IMR-90 (cell line): ENCODE data around the gene TMC3. TPM values are rescaled to one million over a fixed set of nuclear protein-coding genes. Genes with fewer than 3 reads are reported as not detected.

Source experiments
- ATAC-seq: fragments of 200-7000 bp; cut with Tn5 transposase; 2 replicates; pipeline ENCODE4 v1.9.1; 2020; ENCODE audit warnings: low read depth, mild to moderate bottlenecking, moderate library complexity
- BruUV-seq: library from RNA; stranded (reverse); fragments of 400-500 nt; replicated peaks from 2 replicates; lab custom pipeline; 2021; lab: Mats Ljungman, UMichigan
- CTCF ChIA-PET: fragments of 300-600 bp; formaldehyde crosslinking; extraction: SDS; loops from one replicate; lab custom pipeline; 2021; ENCODE audit warnings: antibody characterized with exemption; lab: Yijun Ruan, JAX
- POLR2A ChIA-PET: fragments of 300-600 bp; sonication (Branson Sonifier 250); formaldehyde crosslinking; loops from one replicate; lab custom pipeline; 2022; ENCODE audit warnings: antibody characterized with exemption; ENCODE audit not compliant: unreplicated experiment; lab: Charles Lee
- DNase-seq: peaks from one replicate; pipeline ENCODE4 v3.0.0; 2013
- H2AFZ ChIP-seq: replicated peaks from 2 replicates; pipeline ENCODE3; 2013; ENCODE audit warnings: low read length, mild to moderate bottlenecking; ENCODE audit not compliant: poor library complexity
- H2AK5ac ChIP-seq: 2 replicates; pipeline ENCODE4 v1.6.1; 2013; ENCODE audit warnings: low read depth, low read length, inconsistent platforms
- H2AK9ac ChIP-seq: replicated peaks from 2 replicates; pipeline ENCODE3; 2013; ENCODE audit warnings: mild to moderate bottlenecking, low read depth, low read length, moderate library complexity; ENCODE audit not compliant: poor library complexity
- H2BK120ac ChIP-seq: 2 replicates; pipeline ENCODE4 v1.6.1; 2013; ENCODE audit warnings: low read depth, low read length, inconsistent platforms
- H2BK15ac ChIP-seq: 3 replicates; pipeline ENCODE4 v1.6.1; 2013; ENCODE audit warnings: low read depth, low read length, inconsistent platforms
- H2BK20ac ChIP-seq: 2 replicates; pipeline ENCODE4 v1.6.1; 2013; ENCODE audit warnings: low read depth, mild to moderate bottlenecking, inconsistent platforms, low read length, moderate library complexity
- H2BK5ac ChIP-seq: 2 replicates; pipeline ENCODE4 v1.6.1; 2013; ENCODE audit warnings: mild to moderate bottlenecking, low read depth, low read length, inconsistent platforms; ENCODE audit not compliant: poor library complexity, severe bottlenecking
- H3K14ac ChIP-seq: replicated peaks from 2 replicates; pipeline ENCODE4 v1.6.1; 2013; ENCODE audit warnings: low read depth, low read length, inconsistent platforms
- H3K18ac ChIP-seq: 2 replicates; pipeline ENCODE4 v1.6.1; 2013; ENCODE audit warnings: low read depth, low read length, control low read depth
- H3K23ac ChIP-seq: 2 replicates; pipeline ENCODE4 v1.6.1; 2013; ENCODE audit warnings: low read depth, low read length, inconsistent platforms
- H3K27ac ChIP-seq: 2 replicates; pipeline ENCODE4 v1.5.1; 2013; ENCODE audit warnings: mild to moderate bottlenecking, control low read depth, low read length; ENCODE audit not compliant: insufficient read depth
- H3K27me3 ChIP-seq: 2 replicates; pipeline ENCODE4 v1.6.1; 2013; ENCODE audit warnings: low read length; ENCODE audit not compliant: control insufficient read depth, insufficient read depth
- H3K36me3 ChIP-seq: 2 replicates; pipeline ENCODE4 v1.6.1; 2013; ENCODE audit warnings: low read length, mixed read lengths; ENCODE audit not compliant: control insufficient read depth, insufficient read depth
- H3K4ac ChIP-seq: 2 replicates; pipeline ENCODE4 v1.6.1; 2013; ENCODE audit warnings: low read depth, low read length, inconsistent platforms
- H3K4me1 ChIP-seq: 2 replicates; pipeline ENCODE4 v1.6.1; 2013; ENCODE audit warnings: low read length, mixed read lengths; ENCODE audit not compliant: control insufficient read depth, insufficient read depth
- H3K4me2 ChIP-seq: 2 replicates; pipeline ENCODE4 v1.6.1; 2013; ENCODE audit warnings: low read depth, mild to moderate bottlenecking, control low read depth, low read length, moderate library complexity
- H3K4me3 ChIP-seq: 2 replicates; pipeline ENCODE4 v1.5.1; 2013; ENCODE audit warnings: low read depth, mild to moderate bottlenecking, control low read depth, low read length, moderate library complexity; ENCODE audit not compliant: insufficient read depth
- H3K56ac ChIP-seq: 2 replicates; pipeline ENCODE4 v1.6.1; 2013; ENCODE audit warnings: low read length, inconsistent platforms; ENCODE audit not compliant: insufficient read depth; ENCODE audit errors: extremely low read depth
- H3K79me1 ChIP-seq, 2 experiments: 2 replicates each; pipeline ENCODE4 v1.6.1; 2013; ENCODE audit warnings: low read length in 2 of 2, inconsistent platforms in 1 of 2, low read depth in 1 of 2
- H3K9ac ChIP-seq: 2 replicates; pipeline ENCODE4 v1.6.1; 2013; ENCODE audit warnings: low read depth, low read length, control low read depth
- H3K9me1 ChIP-seq: 2 replicates; pipeline ENCODE4 v1.6.1; 2013; ENCODE audit warnings: low read length, inconsistent platforms; ENCODE audit not compliant: insufficient read depth
- H3K9me3 ChIP-seq: 2 replicates; pipeline ENCODE4 v1.6.1; 2013; ENCODE audit warnings: low read length; ENCODE audit not compliant: control insufficient read depth, insufficient read depth
- H4K20me1 ChIP-seq: 2 replicates; pipeline ENCODE4 v1.6.1; 2013; ENCODE audit warnings: low read length, inconsistent platforms; ENCODE audit not compliant: insufficient read depth
- H4K5ac ChIP-seq: 2 replicates; pipeline ENCODE4 v1.6.1; 2013; ENCODE audit warnings: mild to moderate bottlenecking, low read depth, low read length, control low read depth
- H4K8ac ChIP-seq, 2 experiments: 2 replicates each; pipeline ENCODE4 v1.6.1; 2013; ENCODE audit warnings: low read depth in 2 of 2, low read length in 2 of 2, control low read depth in 1 of 2, inconsistent platforms in 1 of 2
- H4K91ac ChIP-seq: 2 replicates; pipeline ENCODE4 v1.6.1; 2013; ENCODE audit warnings: low read depth, low read length, inconsistent platforms; ENCODE audit not compliant: insufficient read depth
- BHLHE40 ChIP-seq: fragments of 150-350 bp; IDR thresholded peaks from 2 replicates; pipeline ENCODE4 v1.6.1; 2016; ENCODE audit warnings: mild to moderate bottlenecking, low read depth, low read length
- CEBPB ChIP-seq: IDR thresholded peaks from 2 replicates; pipeline ENCODE4 v1.6.1; 2012; ENCODE audit warnings: low read depth, low read length, improper control_type of control experiment
- CHD1 ChIP-seq: IDR thresholded peaks from 2 replicates; pipeline ENCODE4 v1.6.1; 2012; ENCODE audit warnings: low read depth, low read length, improper control_type of control experiment
- CTCF ChIP-seq: conservative IDR thresholded peaks from 2 replicates; pipeline ENCODE4 v1.5.1; 2012; ENCODE audit warnings: mild to moderate bottlenecking, low read depth, low read length, improper control_type of control experiment
- ELK1 ChIP-seq: fragments of 150-350 bp; IDR thresholded peaks from 2 replicates; pipeline ENCODE4 v1.6.1; 2016; ENCODE audit warnings: low read depth, mild to moderate bottlenecking, low read length, moderate library complexity, borderline replicate concordance
- FOS ChIP-seq: fragments of 150-350 bp; IDR thresholded peaks from 2 replicates; pipeline ENCODE4 v1.6.1; 2016; ENCODE audit warnings: low read depth, low read length
- MAFK ChIP-seq: IDR thresholded peaks from 2 replicates; pipeline ENCODE4 v1.6.1; 2012; ENCODE audit warnings: low read depth, low read length, improper control_type of control experiment
- MAZ ChIP-seq: IDR thresholded peaks from 2 replicates; pipeline ENCODE4 v1.6.1; 2012; ENCODE audit warnings: low read depth, mild to moderate bottlenecking, low read length, improper control_type of control experiment, moderate library complexity, borderline replicate concordance
- MXI1 ChIP-seq: IDR thresholded peaks from 2 replicates; pipeline ENCODE4 v1.6.1; 2012; ENCODE audit warnings: low read depth, mild to moderate bottlenecking, low read length, moderate library complexity, borderline replicate concordance
- NFE2L2 ChIP-seq: fragments of 150-350 bp; IDR thresholded peaks from 2 replicates; pipeline ENCODE4 v1.6.1; 2016; ENCODE audit warnings: low read depth, mild to moderate bottlenecking, low read length
- POLR2A ChIP-seq: IDR thresholded peaks from 2 replicates; pipeline ENCODE4 v1.6.1; 2012; ENCODE audit warnings: mild to moderate bottlenecking, low read depth, low read length
- RAD21 ChIP-seq: IDR thresholded peaks from 2 replicates; pipeline ENCODE4 v1.6.1; 2012; ENCODE audit warnings: low read length, improper control_type of control experiment
- RCOR1 ChIP-seq: IDR thresholded peaks from 2 replicates; pipeline ENCODE4 v1.6.1; 2012; ENCODE audit warnings: mild to moderate bottlenecking, low read length, improper control_type of control experiment; ENCODE audit not compliant: insufficient replicate concordance
- RFX5 ChIP-seq: IDR thresholded peaks from 2 replicates; pipeline ENCODE4 v1.8.0; 2012; ENCODE audit warnings: low read depth, mild to moderate bottlenecking, low read length, moderate library complexity
- SMC3 ChIP-seq: fragments of 150-350 bp; IDR thresholded peaks from 2 replicates; pipeline ENCODE4 v1.6.1; 2016; ENCODE audit warnings: low read depth, mild to moderate bottlenecking, antibody characterized with exemption, low read length, moderate library complexity
- WGBS, 2 experiments: methylation state at CpG; one replicate each; pipeline versions ENCODE4 v1.1.5 to v1.1.7; 2013; ENCODE audit warnings: missing lambda C conversion rate in 2 of 2; ENCODE audit not compliant: insufficient read length in 1 of 2; ENCODE audit errors: extremely low coverage in 2 of 2; 5-methylcytosine and 5-hydroxymethylcytosine counted together
- dilution Hi-C: fragments of 300-500 bp; cut with HindIII; formaldehyde crosslinking; loops from one replicate; pipeline ENCODE4 v1.14.3; 2018; ENCODE audit warnings: low sequenced_read_pairs; ENCODE audit not compliant: unreplicated experiment
- in situ Hi-C: fragments of 300-500 bp; cut with MboI; formaldehyde crosslinking; loops from 3 replicates; pipeline ENCODE4 v1.14.3; 2019; ENCODE audit warnings: low sequenced_read_pairs, inconsistent platforms, mixed read lengths
- intact Hi-C: fragments of 100-400 bp; cut with micrococcal nuclease; formaldehyde crosslinking; loops from 2 replicates; pipeline ENCODE4 v1.10.0; 2022
- polyA plus RNA-seq, 3 experiments: library from polyadenylated mRNA; depleted of rRNA; stranded (reverse); fragments of >200 nt; gene quantifications; 2 replicates each; pipeline ENCODE4 v1.2.3, GENCODE V29; 2012; ENCODE audit warnings: low replicate concordance in 1 of 3
- total RNA-seq: library from RNA; depleted of rRNA; stranded (reverse); fragments of >200 nt; gene quantifications from 2 replicates; pipeline ENCODE4 v1.2.3, GENCODE V29; 2012
- TF ChIP-seq, protein P1 (sequence below): fragments of 150-350 bp; IDR thresholded peaks from 2 replicates; pipeline ENCODE4 v1.6.1; 2017; ENCODE audit warnings: mild to moderate bottlenecking, antibody characterized with exemption, low read length, low read depth

The TMC3 gene
- total and polyA plus RNA-seq, 2 of the 4 experiments (the other 2 are of a cell fraction) = not detected

GRCh38 chr15:81378443-81378842 is 4.4 kb upstream of the TMC3 start:
- CTCF ChIA-PET = no interaction called here

More at GRCh38 chr15:81378443-81378842, 4.4 kb upstream of the TMC3 start:
- Histone ChIP-seq H3K56ac (no peak overlapping the region), H3K27ac (no peak overlapping the region), H3K27me3 (peaks cover 8% of the 10 kb centered on the region), H3K18ac (no peak overlapping the region), H3K9me1 (no peaks in the 10 kb centered on the region), H2BK15ac (no peak overlapping the region), H3K4me2 (no peak overlapping the region), H4K5ac (no peak overlapping the region), H3K4ac (no peak overlapping the region), H3K4me3 (no peak overlapping the region), H2BK120ac (no peak overlapping the region), H3K79me1 (no peaks in the 10 kb centered on the region), H4K20me1 (no peaks in the 10 kb centered on the region), H3K23ac (no peak overlapping the region), H4K91ac (no peak overlapping the region), H2AK9ac (no peak overlapping the region), H2BK20ac (no peak overlapping the region), H2BK5ac (no peak overlapping the region), H2AFZ (no peak overlapping the region), H3K9me3 (no peaks in the 10 kb centered on the region), H3K14ac (no peak overlapping the region), H3K9ac (no peak overlapping the region), H3K36me3 (no peaks in the 10 kb centered on the region), H2AK5ac (no peak overlapping the region), H3K4me1 (no peaks in the 10 kb centered on the region), H4K8ac (no peak overlapping the region)
- intact Hi-C loops = no loop called here
- no TSS peak for BruUV-seq
- dilution Hi-C loops = no loop called here
- no CpG with 5 or more reads among the region's 2 CpGs for WGBS, 2 experiments
- POLR2A ChIA-PET = no interaction called here
- TF ChIP-seq FOS = no peak
- no peak for TF ChIP-seq ELK1
- TF ChIP-seq MAZ = no peak
- no peak for TF ChIP-seq BHLHE40
- no peak for TF ChIP-seq SMC3
- TF ChIP-seq RCOR1 = no peak
- no peak for TF ChIP-seq MXI1
- no peak for TF ChIP-seq CHD1
- no peak for TF ChIP-seq MAFK
- no peak for TF ChIP-seq RAD21
- TF ChIP-seq, protein P1, sequence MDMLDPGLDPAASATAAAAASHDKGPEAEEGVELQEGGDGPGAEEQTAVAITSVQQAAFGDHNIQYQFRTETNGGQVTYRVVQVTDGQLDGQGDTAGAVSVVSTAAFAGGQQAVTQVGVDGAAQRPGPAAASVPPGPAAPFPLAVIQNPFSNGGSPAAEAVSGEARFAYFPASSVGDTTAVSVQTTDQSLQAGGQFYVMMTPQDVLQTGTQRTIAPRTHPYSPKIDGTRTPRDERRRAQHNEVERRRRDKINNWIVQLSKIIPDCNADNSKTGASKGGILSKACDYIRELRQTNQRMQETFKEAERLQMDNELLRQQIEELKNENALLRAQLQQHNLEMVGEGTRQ = no peak
- TF ChIP-seq CEBPB = no peak
- TF ChIP-seq POLR2A = no peak
- no peak for TF ChIP-seq CTCF
- TF ChIP-seq NFE2L2 = no peak
- no peak for TF ChIP-seq RFX5
- no peak for DNase-seq
- in situ Hi-C loops = no loop called here
- no peak for ATAC-seq
